Cerebellar cortex (tissue), 1 donor: Measurements from ENCODE around the gene LAMA3.

Source experiments
- DNase-seq: peaks from one replicate; pipeline ENCODE4 v3.0.0-alpha.2; 2015; ENCODE audit warnings: low spot score

Gene LAMA3

GRCh38 chr18:23819001-23819400, 129.7 kb downstream of the LAMA3 start:
- no peak for DNase-seq

GRCh38 chr18:23822590-23823385, 133.5 kb downstream of the LAMA3 start:
- DNase-seq = no peak

DNA sequence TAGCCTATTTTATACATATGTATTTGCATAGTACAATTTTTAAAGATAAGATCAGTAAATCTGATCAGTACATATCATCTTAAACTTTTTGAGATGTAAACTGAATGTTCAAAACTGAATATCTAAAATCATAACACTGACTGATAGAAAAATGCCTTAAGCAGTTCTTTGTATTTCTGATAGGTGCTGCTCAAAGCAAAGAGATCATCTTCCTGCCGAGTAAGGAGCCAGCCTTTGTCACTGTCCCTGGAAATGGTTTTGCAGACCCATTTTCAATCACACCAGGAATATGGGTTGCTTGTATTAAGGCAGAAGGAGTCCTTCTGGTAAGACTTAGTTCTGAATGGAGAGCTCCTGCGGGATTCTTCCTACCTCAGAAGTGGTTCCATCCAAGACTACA, 135.0 kb downstream of the LAMA3 start:
- DNase-seq = no peak

- DNase-seq = no peak
These were observed 135.4 kb downstream of the LAMA3 start for GRCh38 chr18:23824669-23825068.

- no peak for DNase-seq
These were observed 136.2 kb downstream of the LAMA3 start for GRCh38 chr18:23825496-23825895.

GRCh38 chr18:23825978-23826405, 136.7 kb downstream of the LAMA3 start:
- peak; percentile 9 for DNase-seq

DNA sequence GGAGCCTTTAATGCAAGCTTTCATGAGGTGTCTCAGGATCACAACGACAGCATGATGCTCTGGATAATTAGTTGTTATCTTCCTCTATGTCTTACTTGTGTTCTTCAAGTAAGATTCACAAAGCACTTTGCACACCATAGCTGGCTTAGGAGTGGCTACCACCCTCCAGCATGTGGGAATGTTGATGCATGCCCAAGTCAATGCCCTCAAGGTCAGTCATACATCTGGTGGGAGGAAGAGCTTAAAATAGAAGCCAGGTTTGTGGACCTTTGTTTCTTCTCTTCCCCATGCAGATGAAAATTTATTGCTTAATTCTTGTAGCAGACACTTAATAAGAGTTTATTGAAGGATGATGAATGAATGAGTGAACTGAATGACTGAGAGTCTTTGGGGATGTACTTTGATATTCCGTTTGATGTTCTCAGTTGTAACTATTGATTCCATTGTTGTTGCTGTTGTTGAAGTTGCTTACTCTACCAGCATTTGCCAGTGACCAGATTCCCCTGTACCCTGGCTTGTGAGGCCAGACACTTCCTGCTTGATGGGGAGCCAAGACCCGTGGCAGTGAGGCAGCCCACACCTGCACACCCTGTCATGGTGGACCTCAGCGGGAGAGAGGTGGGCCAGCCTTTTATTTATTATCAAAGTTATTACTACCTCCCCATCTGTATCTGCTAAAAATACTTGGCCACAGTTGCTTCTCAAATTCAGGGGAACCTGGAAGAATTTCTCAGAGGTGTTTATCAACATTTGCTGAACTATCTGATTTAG, 137.8 kb downstream of the LAMA3 start:
- no peak for DNase-seq

- no peak for DNase-seq
These were observed 138.4 kb downstream of the LAMA3 start for GRCh38 chr18:23827681-23828080.

GRCh38 chr18:23828426-23828825, 139.2 kb downstream of the LAMA3 start:
- no peak for DNase-seq

GRCh38 chr18:23832911-23833310, 143.7 kb downstream of the LAMA3 start:
- no peak for DNase-seq

- DNase-seq = no peak
These were observed 144.5 kb downstream of the LAMA3 start for GRCh38 chr18:23833714-23834113.

DNA sequence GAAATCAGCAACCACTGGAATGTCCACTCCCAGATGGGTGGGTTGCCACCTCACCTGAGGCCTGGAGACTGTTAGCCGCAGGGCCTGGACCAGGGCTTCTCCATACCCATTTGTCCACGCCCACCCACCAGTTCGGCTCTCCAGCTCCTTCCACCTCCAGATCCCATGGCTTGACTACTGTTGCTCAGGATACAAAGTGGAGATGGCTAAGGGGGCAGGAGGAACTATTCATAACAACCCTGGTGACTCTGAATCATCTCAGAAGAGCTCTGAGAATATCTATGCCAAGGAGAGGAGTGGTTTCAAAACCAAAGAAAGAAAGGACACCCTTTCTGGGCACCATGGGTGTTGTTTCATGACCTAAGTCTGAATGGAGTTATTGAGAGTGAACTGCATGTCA, 145.8 kb downstream of the LAMA3 start:
- DNase-seq = no peak

DNA sequence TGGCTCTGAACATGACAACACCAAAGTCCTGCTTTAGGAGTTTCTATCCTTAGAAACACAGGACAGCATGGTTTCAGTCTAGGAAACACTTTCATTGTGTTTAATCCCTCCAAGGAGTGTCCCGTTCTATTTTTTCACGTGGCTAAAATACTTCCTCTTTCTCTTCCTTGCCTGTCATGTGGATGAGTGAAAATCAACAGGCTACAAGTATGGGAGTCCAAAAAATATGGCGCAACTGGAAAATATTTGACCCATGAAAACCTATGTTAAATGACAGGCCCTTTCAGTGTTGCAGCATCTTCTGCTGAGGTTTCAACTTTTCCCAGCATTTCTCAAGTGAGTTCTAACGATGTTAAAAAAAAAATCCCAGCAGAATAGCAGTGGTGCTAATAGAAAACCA, 146.3 kb downstream of the LAMA3 start:
- DNase-seq = no peak

GRCh38 chr18:23837591-23837990, 148.3 kb downstream of the LAMA3 start:
- DNase-seq = no peak

DNA sequence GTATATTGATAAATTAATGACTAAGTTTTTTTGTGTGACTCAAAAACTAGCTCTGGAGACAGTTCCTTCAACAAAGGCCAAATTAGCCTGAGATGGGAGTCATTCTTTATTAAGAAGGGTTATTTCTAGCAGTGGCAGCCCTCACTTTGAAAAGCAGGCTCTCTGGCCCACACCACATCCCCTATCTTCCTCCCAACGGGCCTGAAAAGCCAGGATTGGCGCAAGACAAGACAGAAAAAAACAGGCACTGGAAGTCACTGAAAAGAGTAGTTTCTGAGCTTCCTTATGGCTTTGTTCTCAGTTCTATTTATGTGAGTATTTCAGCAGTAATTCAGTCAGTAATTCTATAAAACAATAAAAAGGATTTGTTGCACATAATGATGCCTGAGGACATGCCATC, 149.0 kb downstream of the LAMA3 start:
- DNase-seq = no peak

GRCh38 chr18:23838801-23839366, 149.6 kb downstream of the LAMA3 start:
- DNase-seq = no peak

DNA sequence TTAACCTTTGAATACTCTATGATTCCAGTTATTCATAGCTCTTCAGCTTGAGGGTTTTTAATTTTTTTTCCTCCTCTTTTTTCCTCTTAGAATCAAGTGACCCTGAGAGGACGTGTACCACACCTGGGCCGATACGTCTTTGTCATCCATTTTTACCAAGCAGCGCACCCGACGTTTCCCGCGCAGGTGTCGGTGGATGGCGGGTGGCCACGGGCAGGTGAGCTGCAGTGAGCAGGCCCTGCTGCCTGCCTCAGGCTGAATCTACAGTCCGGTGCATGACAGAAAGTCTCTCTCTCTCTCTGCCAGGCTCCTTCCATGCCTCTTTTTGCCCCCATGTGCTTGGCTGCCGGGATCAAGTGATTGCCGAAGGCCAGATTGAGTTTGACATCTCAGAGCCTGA, 153.1 kb downstream of the LAMA3 start:
- no peak for DNase-seq

GRCh38 chr18:23844991-23845680, 155.9 kb downstream of the LAMA3 start:
- no peak for DNase-seq

GRCh38 chr18:23845988-23846630, 156.9 kb downstream of the LAMA3 start:
- no peak for DNase-seq

GRCh38 chr18:23847321-23847986, 158.2 kb downstream of the LAMA3 start:
- DNase-seq = no peak

DNA sequence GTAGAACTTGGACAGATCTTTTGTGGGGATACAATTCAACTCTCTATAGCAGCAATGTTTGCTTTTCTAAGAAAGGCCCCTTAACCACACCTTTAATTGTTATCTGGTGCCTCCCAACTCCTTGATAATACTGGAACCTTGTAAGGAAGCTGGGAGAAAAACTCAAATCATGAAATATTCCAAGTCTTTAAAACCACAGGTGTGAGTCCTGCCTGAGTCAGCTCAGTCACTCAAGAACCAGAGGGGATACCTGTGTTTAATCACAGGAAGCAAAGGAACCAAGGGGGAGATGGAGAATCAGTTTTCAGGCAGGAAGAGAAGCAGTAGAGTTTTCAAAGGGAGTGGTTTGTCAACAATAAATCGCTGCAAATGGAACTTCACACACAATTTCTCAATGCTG, 159.9 kb downstream of the LAMA3 start:
- no peak for DNase-seq
